ENCODE results near the gene CYS1. TPM values are rescaled to one million over a fixed set of nuclear protein-coding genes. Genes with fewer than 3 reads are reported as not detected.
A peak's percentile ranks its signal among the peaks of the same experiment; 100 is the strongest.

CYS1 gene
- total and polyA plus RNA-seq, 2 of the 13 experiments (the other 11 are each of a cell fraction or from before 2014, with no cell fraction given) = 0.04 TPM; not detected in 1

DNA sequence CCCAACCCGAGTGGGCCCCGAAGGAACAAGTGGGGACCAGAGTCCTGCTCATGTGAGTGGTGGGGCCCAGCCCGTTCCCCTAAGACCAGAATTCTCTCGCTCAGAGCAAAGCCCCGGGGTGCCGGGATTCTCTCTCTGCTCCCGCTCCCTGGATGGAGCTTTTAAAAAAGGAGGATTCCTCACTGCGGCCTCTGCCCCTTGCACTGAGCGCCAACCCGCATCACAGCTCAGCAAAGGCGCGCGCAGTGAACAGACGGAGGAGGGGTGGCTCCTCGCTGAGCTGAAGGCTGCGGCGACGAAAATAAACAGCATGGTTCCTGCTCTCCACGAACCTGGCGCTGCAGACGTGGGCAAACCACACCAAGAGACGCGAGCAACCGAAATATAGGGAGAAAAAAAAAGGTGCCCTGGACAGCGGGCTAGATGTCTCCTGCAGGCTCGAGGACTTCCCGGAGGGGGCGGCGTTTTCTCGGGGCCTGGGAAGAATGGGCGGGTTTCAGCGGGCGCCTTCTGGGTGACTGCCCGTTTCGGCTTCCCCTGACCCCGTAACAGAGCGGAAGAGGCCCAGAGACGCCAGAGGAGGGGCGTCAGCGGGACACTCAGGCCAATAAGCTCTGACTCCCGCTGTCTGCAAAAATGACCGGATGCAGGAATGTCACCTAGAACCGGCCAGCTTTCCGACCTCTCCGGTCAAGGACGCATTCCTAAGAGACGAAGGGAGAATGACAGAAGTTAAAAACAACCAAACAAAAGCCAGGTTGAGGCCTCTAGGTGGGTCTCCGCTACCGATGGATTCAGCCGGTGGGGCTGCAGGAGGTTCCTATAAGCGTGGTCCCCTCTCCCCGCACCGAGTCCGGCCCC, 37.7 kb downstream of the CYS1 start (continued):
- TF ChIP-seq ZNF253 (CRISPR knock-in tag; IDR thresholded peaks at IDR 0.05; ENCODE audit: borderline replicate concordance) = no peak
- TF ChIP-seq ZNF335 (CRISPR knock-in tag; IDR thresholded peaks at IDR 0.05) = no peak
- TF ChIP-seq MXI1 (IDR thresholded peaks at IDR 0.05; ENCODE audit: borderline replicate concordance, low read depth, low read length) = 0 out of 3 replicates have a peak, but pooled peaks have one; percentile 7
- peak; percentile 27; the same call in 1 of the 2 replicates for TF ChIP-seq KDM2A (CRISPR knock-in tag; IDR thresholded peaks at IDR 0.05; ENCODE audit: borderline replicate concordance, low read depth)
- TF ChIP-seq MXD4 (CRISPR knock-in tag; IDR thresholded peaks at IDR 0.05) = no peak
- TF ChIP-seq EED (CRISPR knock-in tag; IDR thresholded peaks at IDR 0.05) = peak; percentile 79; the same call in 1 of the 2 replicates
- TF ChIP-seq NR2F1 (CRISPR knock-in tag; IDR thresholded peaks at IDR 0.05) = peak; percentile 64 to 73; a peak in 3 of 4 replicates
- TF ChIP-seq AGO2 (optimal IDR thresholded peaks at IDR 0.05; ENCODE audit: low read depth, low read length) = no peak
- TF ChIP-seq REPIN1 (CRISPR knock-in tag; IDR thresholded peaks at IDR 0.05; ENCODE audit: borderline replicate concordance, low read depth) = no peak
- TF ChIP-seq TSC22D2 (CRISPR knock-in tag; IDR thresholded peaks at IDR 0.05; ENCODE audit: borderline replicate concordance) = no peak
- peak; percentile 60 for TF ChIP-seq GABPB1 (CRISPR knock-in tag; IDR thresholded peaks at IDR 0.05)
- TF ChIP-seq, protein P1, sequence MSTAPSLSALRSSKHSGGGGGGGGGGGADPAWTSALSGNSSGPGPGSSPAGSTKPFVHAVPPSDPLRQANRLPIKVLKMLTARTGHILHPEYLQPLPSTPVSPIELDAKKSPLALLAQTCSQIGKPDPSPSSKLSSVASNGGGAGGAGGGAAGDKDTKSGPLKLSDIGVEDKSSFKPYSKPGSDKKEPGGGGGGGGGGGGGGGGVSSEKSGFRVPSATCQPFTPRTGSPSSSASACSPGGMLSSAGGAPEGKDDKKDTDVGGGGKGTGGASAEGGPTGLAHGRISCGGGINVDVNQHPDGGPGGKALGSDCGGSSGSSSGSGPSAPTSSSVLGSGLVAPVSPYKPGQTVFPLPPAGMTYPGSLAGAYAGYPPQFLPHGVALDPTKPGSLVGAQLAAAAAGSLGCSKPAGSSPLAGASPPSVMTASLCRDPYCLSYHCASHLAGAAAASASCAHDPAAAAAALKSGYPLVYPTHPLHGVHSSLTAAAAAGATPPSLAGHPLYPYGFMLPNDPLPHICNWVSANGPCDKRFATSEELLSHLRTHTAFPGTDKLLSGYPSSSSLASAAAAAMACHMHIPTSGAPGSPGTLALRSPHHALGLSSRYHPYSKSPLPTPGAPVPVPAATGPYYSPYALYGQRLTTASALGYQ (CRISPR knock-in tag; IDR thresholded peaks at IDR 0.05) = no peak
- TF ChIP-seq, protein P2, sequence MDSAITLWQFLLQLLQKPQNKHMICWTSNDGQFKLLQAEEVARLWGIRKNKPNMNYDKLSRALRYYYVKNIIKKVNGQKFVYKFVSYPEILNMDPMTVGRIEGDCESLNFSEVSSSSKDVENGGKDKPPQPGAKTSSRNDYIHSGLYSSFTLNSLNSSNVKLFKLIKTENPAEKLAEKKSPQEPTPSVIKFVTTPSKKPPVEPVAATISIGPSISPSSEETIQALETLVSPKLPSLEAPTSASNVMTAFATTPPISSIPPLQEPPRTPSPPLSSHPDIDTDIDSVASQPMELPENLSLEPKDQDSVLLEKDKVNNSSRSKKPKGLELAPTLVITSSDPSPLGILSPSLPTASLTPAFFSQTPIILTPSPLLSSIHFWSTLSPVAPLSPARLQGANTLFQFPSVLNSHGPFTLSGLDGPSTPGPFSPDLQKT (CRISPR knock-in tag; IDR thresholded peaks at IDR 0.05; ENCODE audit: borderline replicate concordance) = no peak
- no peak for TF ChIP-seq ZNF460 (CRISPR knock-in tag; IDR thresholded peaks at IDR 0.05; ENCODE audit: borderline replicate concordance)
- no peak for TF ChIP-seq SIN3A (IDR thresholded peaks at IDR 0.05; ENCODE audit: borderline replicate concordance, low read depth, low read length)
- TF ChIP-seq ZNF3 (CRISPR knock-in tag; IDR thresholded peaks at IDR 0.05) = no peak
- TF ChIP-seq PHF20 (CRISPR knock-in tag; IDR thresholded peaks at IDR 0.05) = peak; percentile 18
- no peak for TF ChIP-seq RCOR2 (CRISPR knock-in tag; IDR thresholded peaks at IDR 0.05)
- TF ChIP-seq RBFOX2 (IDR thresholded peaks at IDR 0.05; ENCODE audit: low read depth, low read length) = no peak
- TF ChIP-seq NFE2L1 (CRISPR knock-in tag; IDR thresholded peaks at IDR 0.05; ENCODE audit: borderline replicate concordance) = no peak
- no peak; the same call in 1 of the 2 replicates for TF ChIP-seq ZNF788 (CRISPR knock-in tag; IDR thresholded peaks at IDR 0.05; ENCODE audit: borderline replicate concordance)
- no peak for TF ChIP-seq PRMT3 (CRISPR knock-in tag; IDR thresholded peaks at IDR 0.05; ENCODE audit: borderline replicate concordance, low read depth)
- TF ChIP-seq TEAD2 (CRISPR knock-in tag; IDR thresholded peaks at IDR 0.05) = no peak
- peak; percentile 12 for TF ChIP-seq PRPF4 (IDR thresholded peaks at IDR 0.05; ENCODE audit: low read depth, low read length, poor library complexity, severe bottlenecking)
- TF ChIP-seq, protein P3, sequence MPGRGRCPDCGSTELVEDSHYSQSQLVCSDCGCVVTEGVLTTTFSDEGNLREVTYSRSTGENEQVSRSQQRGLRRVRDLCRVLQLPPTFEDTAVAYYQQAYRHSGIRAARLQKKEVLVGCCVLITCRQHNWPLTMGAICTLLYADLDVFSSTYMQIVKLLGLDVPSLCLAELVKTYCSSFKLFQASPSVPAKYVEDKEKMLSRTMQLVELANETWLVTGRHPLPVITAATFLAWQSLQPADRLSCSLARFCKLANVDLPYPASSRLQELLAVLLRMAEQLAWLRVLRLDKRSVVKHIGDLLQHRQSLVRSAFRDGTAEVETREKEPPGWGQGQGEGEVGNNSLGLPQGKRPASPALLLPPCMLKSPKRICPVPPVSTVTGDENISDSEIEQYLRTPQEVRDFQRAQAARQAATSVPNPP (CRISPR knock-in tag; IDR thresholded peaks at IDR 0.05) = no peak
- TF ChIP-seq ZNF768 (CRISPR knock-in tag; IDR thresholded peaks at IDR 0.05) = 0 out of 2 replicates have a peak, but pooled peaks have one; percentile 49
- TF ChIP-seq RFXAP (CRISPR knock-in tag; IDR thresholded peaks at IDR 0.05; ENCODE audit: borderline replicate concordance) = no peak

All from HepG2 (cell line).